NT2/D1 (cell line): ENCODE results near the gene CSK.

ENCODE experiments used
- DNase-seq: peaks from one replicate; pipeline ENCODE4 v3.0.0-alpha.2; 2011; ENCODE audit warnings: low read depth, low spot score
- H3K27me3 ChIP-seq: 2 replicates; pipeline ENCODE4 v1.6.0; 2011; ENCODE audit warnings: mild to moderate bottlenecking; ENCODE audit not compliant: insufficient read length, insufficient read depth
- H3K36me3 ChIP-seq: 2 replicates; pipeline ENCODE4 v1.6.1; 2011; ENCODE audit warnings: mild to moderate bottlenecking, low read length, mixed read lengths; ENCODE audit not compliant: insufficient read depth, insufficient read length
- H3K4me1 ChIP-seq: 2 replicates; pipeline ENCODE4 v1.5.1; 2011; ENCODE audit not compliant: insufficient read depth, insufficient read length
- H3K4me3 ChIP-seq: 2 replicates; pipeline ENCODE4 v1.5.1; 2011; ENCODE audit warnings: low read depth; ENCODE audit not compliant: insufficient read length
- H3K9ac ChIP-seq: 2 replicates; pipeline ENCODE4 v1.6.0; 2011; ENCODE audit warnings: low read depth; ENCODE audit not compliant: insufficient read length
- H3K9me3 ChIP-seq: 2 replicates; pipeline ENCODE4 v1.5.1; 2011; ENCODE audit warnings: mild to moderate bottlenecking, low read length; ENCODE audit not compliant: insufficient read depth
- SUZ12 ChIP-seq: IDR thresholded peaks from 2 replicates; pipeline ENCODE4 v1.6.1; 2011; ENCODE audit not compliant: insufficient read length, insufficient read depth; ENCODE audit errors: extremely low read depth
- YY1 ChIP-seq: IDR thresholded peaks from 2 replicates; pipeline ENCODE4 v1.6.1; 2011; ENCODE audit not compliant: insufficient read length, insufficient read depth
- ZNF274 ChIP-seq: IDR thresholded peaks from 2 replicates; pipeline ENCODE4 v1.6.1; 2011; ENCODE audit warnings: mild to moderate bottlenecking, low read depth, low read length

CSK gene

DNA sequence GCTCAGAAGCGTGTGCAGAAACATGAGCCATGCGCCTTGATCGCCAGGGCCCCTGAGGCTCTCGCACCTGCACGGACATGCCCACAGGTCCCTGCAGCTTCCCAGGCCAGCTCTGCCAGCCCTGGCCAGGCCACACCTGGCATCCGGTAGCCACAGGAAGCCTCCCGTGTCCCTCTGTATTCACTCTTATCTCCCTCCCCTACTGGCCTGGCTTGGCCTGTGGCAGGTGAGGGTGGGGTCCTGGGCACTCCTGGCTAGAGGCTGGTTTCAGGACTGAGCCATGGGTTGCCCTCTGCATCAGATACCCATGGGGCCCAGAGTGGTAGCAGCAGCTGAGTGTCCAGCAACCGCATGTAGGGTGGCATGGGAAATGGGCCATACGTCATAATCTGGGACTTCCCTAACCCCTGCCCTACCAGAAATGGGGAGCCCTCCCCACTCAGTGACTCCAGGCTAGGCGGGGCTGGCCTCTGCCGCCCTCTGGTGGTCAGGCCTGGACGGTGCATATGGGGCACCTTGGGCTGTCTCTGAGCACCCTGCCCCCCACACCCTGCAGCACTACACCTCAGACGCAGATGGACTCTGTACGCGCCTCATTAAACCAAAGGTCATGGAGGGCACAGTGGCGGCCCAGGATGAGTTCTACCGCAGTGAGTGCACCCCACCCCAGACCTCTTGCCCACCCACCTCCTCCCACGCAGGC lies 18.1 kb downstream of the CSK start:
- no peaks in the 10 kb centered on the region for H3K27me3 ChIP-seq
- TF ChIP-seq YY1: no peak
- H3K36me3 ChIP-seq: peaks cover 83% of the 10 kb centered on the region
- no peak overlapping the region for H3K4me3 ChIP-seq
- DNase-seq: no peak
- peaks cover 19% of the 10 kb centered on the region for H3K4me1 ChIP-seq
- H3K9ac ChIP-seq: peak overlapping the region; percentile 16
- H3K9me3 ChIP-seq: no peaks in the 10 kb centered on the region

DNA sequence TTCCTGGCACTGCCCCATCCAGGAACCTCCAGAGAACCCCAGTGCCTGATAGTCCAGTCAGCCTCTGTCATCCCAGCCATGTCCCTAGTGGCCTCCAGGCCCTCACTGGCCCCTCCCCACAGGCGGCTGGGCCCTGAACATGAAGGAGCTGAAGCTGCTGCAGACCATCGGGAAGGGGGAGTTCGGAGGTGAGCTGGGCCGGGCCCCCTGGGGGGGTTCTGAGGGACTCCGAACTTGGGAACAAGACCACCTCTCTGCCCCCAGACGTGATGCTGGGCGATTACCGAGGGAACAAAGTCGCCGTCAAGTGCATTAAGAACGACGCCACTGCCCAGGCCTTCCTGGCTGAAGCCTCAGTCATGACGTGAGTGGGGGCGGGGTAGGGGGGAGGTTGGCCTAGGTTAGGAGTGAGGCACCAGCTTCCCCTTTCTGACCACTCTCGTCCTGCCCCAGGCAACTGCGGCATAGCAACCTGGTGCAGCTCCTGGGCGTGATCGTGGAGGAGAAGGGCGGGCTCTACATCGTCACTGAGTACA lies 18.7 kb downstream of the CSK start:
- no peaks in the 10 kb centered on the region for H3K9me3 ChIP-seq
- H3K27me3 ChIP-seq: no peaks in the 10 kb centered on the region
- DNase-seq: no peak
- no peak overlapping the region for H3K4me3 ChIP-seq
- peak overlapping the region; percentile 6 for H3K9ac ChIP-seq
- peaks cover 81% of the 10 kb centered on the region for H3K36me3 ChIP-seq
- peaks cover 18% of the 10 kb centered on the region for H3K4me1 ChIP-seq
- TF ChIP-seq ZNF274: no peak
- no peak for TF ChIP-seq SUZ12
- no peak for TF ChIP-seq YY1

DNA sequence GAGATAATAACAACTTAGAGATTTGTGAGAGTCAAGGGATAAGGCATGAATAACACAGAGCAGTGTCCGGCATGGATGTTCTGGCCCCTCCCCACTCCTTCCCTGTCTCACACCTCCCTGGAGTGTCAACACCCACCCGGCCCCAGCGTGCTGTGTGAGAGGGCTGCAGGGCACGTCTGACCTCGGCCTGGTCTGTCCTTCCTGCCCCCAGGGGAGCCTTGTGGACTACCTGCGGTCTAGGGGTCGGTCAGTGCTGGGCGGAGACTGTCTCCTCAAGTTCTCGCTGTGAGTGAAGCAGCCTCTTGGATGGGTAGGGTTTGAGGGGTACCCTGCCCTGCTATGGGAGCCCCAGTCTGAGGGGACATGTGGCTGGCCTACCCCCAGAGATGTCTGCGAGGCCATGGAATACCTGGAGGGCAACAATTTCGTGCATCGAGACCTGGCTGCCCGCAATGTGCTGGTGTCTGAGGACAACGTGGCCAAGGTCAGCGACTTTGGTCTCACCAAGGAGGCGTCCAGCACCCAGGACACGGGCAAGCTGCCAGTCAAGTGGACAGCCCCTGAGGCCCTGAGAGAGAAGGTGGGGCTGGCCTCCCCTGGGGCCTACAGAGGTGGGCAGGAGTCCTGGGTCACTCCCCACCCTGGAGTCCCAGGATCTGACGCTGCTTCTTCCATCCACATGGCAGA lies 19.6 kb downstream of the CSK start:
- Histone ChIP-seq H3K4me1 (peaks cover 18% of the 10 kb centered on the region), H3K36me3 (peaks cover 75% of the 10 kb centered on the region), H3K27me3 (no peaks in the 10 kb centered on the region), H3K9ac (no peak overlapping the region), H3K9me3 (no peaks in the 10 kb centered on the region), H3K4me3 (no peak overlapping the region)
- DNase-seq: no peak
- no peak for TF ChIP-seq SUZ12
- TF ChIP-seq YY1: no peak
- no peak for TF ChIP-seq ZNF274

DNA sequence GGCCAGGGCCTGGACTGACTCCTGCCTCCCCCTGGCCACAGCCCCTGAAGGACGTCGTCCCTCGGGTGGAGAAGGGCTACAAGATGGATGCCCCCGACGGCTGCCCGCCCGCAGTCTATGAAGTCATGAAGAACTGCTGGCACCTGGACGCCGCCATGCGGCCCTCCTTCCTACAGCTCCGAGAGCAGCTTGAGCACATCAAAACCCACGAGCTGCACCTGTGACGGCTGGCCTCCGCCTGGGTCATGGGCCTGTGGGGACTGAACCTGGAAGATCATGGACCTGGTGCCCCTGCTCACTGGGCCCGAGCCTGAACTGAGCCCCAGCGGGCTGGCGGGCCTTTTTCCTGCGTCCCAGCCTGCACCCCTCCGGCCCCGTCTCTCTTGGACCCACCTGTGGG lies 20.4 kb downstream of the CSK start:
- no peak for DNase-seq
- no peaks in the 10 kb centered on the region for H3K27me3 ChIP-seq
- H3K36me3 ChIP-seq: peaks cover 75% of the 10 kb centered on the region
- no peak overlapping the region for H3K9ac ChIP-seq
- no peak overlapping the region for H3K4me3 ChIP-seq
- H3K4me1 ChIP-seq: peaks cover 18% of the 10 kb centered on the region
- no peaks in the 10 kb centered on the region for H3K9me3 ChIP-seq
- TF ChIP-seq SUZ12: no peak

DNA sequence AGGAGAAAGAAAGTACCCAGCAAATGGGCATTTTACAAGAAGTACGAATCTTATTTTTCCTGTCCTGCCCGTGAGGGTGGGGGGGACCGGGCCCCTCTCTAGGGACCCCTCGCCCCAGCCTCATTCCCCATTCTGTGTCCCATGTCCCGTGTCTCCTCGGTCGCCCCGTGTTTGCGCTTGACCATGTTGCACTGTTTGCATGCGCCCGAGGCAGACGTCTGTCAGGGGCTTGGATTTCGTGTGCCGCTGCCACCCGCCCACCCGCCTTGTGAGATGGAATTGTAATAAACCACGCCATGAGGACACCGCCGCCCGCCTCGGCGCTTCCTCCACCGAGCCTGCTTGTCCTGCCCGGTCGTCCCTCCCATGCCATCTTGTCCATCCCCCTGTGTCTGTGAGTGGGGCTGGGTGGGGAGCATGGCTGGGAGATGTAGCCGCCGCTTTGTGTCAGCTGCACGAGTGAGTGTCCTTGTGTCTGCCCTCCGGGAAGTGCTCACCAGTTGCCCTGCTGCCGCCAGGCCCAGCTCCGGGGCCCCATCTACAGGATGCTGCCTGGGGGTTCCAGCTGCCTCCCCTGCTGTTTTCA lies 21.1 kb downstream of the CSK start:
- Histone ChIP-seq H3K9me3 (no peaks in the 10 kb centered on the region), H3K4me1 (peaks cover 18% of the 10 kb centered on the region), H3K36me3 (peaks cover 70% of the 10 kb centered on the region), H3K4me3 (no peak overlapping the region), H3K9ac (no peak overlapping the region), H3K27me3 (no peaks in the 10 kb centered on the region)
- TF ChIP-seq ZNF274: no peak
- no peak for TF ChIP-seq YY1
- no peak for TF ChIP-seq SUZ12
- no peak for DNase-seq

DNA sequence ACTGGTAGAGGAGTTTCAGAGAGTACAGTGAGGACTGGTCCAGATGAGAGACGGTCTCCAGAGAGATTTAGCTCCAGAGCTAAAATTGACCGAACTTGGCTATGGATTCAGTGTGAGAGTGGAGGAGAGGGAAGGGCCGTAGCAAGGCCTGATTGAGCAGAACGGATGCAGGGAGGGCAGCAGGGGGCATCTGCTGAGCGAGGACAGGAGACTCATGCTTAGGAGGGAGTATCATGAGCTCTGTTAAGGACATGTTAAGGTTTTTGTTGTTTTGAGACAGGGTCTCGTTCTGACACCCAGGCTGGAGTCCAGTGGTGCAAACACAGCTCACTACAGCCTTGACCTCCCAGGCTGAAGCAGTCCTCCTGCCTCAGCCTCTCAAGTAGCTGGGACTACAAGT lies 23.1 kb downstream of the CSK start:
- TF ChIP-seq YY1: no peak
- no peak for TF ChIP-seq ZNF274
- TF ChIP-seq SUZ12: no peak
- H3K27me3 ChIP-seq: no peaks in the 10 kb centered on the region
- no peak overlapping the region for H3K4me3 ChIP-seq
- H3K9ac ChIP-seq: no peak overlapping the region
- H3K36me3 ChIP-seq: peaks cover 50% of the 10 kb centered on the region
- DNase-seq: no peak
- H3K9me3 ChIP-seq: no peaks in the 10 kb centered on the region
- H3K4me1 ChIP-seq: peaks cover 23% of the 10 kb centered on the region

DNA sequence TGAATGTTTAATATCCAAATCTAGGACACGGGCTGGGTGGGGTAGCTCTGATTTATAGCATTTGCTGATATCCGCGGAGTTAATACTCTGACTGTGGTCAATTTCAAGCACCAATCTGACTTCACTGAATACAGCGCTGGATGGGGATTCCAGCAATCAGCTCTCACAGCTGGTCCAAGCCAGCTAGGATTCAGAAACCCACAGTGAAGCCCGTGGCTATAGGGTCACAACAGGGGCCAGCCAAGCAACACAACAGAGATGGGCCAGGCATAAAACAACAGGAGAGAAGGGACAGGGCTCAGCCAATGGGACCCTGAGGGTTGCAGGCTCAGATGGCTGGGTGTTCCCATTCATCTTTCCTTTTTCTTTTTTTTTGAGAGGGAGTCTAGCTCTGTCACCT lies 25.4 kb downstream of the CSK start:
- Histone ChIP-seq H3K4me1 (peaks cover 15% of the 10 kb centered on the region), H3K27me3 (no peaks in the 10 kb centered on the region), H3K9me3 (no peaks in the 10 kb centered on the region), H3K4me3 (no peak overlapping the region), H3K9ac (no peak overlapping the region), H3K36me3 (peaks cover 27% of the 10 kb centered on the region)
- DNase-seq: no peak
- TF ChIP-seq SUZ12 (no peak), YY1 (no peak), ZNF274 (no peak)
